Common myeloid progenitor, CD34-positive (primary cell): Measurements from ENCODE around the gene EIF2A.

ENCODE experiments used
- CTCF ChIA-PET: fragments of 350-600 bp; sonication (Branson Sonifier 250); formaldehyde crosslinking; loops from one replicate; lab custom pipeline; 2021; ENCODE audit warnings: antibody characterized with exemption; lab: Charles Lee
- POLR2A ChIA-PET: fragments of 350-600 bp; sonication (Branson Sonifier 250); formaldehyde crosslinking; loops from one replicate; lab custom pipeline; 2021; ENCODE audit warnings: antibody characterized with exemption; lab: Charles Lee
- DNase-seq, 3 donors: peaks; one replicate each; pipeline versions ENCODE4 v3.0.0 to v3.0.0-alpha.2; 2013
- H3K27ac ChIP-seq, 2 experiments: 1 replicate in 1 of 2; 2 replicates in 1 of 2; pipeline ENCODE4 v1.7.0; 2013; ENCODE audit warnings: inconsistent platforms in 2 of 2, low read length in 2 of 2, mild to moderate bottlenecking in 2 of 2, low read depth in 1 of 2, moderate library complexity in 1 of 2; ENCODE audit not compliant: severe bottlenecking in 2 of 2, insufficient read depth in 1 of 2, poor library complexity in 1 of 2
- H3K27me3 ChIP-seq, 5 experiments: replicated peaks in 2 of 5; 1 replicate in 3 of 5; 2 replicates in 2 of 5; pipeline versions ENCODE4 v1.6.1 to v1.7.0; 2013; ENCODE audit warnings: low read length in 4 of 5, mild to moderate bottlenecking in 2 of 5, moderate library complexity in 2 of 5, inconsistent platforms in 1 of 5; ENCODE audit not compliant: insufficient read depth in 5 of 5, control insufficient read depth in 4 of 5
- H3K36me3 ChIP-seq, 4 experiments: 1 replicate in 2 of 4; 2 replicates in 2 of 4; pipeline versions ENCODE4 v1.6.1 to v1.7.0; 2013; ENCODE audit warnings: low read length in 3 of 4, control low read depth in 1 of 4, mild to moderate bottlenecking in 1 of 4; ENCODE audit not compliant: control insufficient read depth in 4 of 4, insufficient read depth in 4 of 4
- H3K4me1 ChIP-seq, 4 experiments: 1 replicate in 3 of 4; 2 replicates in 1 of 4; pipeline versions ENCODE4 v1.6.1 to v1.7.1; 2013; ENCODE audit warnings: low read length in 3 of 4, mild to moderate bottlenecking in 3 of 4, control low read depth in 1 of 4, inconsistent platforms in 1 of 4, moderate library complexity in 1 of 4; ENCODE audit not compliant: control insufficient read depth in 4 of 4, insufficient read depth in 4 of 4; ENCODE audit errors: control extremely low read depth in 1 of 4
- H3K4me3 ChIP-seq, 7 experiments: 1 replicate in 4 of 7; 2 replicates in 3 of 7; pipeline versions ENCODE4 v1.5.1 to v1.7.0; 2013; ENCODE audit warnings: mild to moderate bottlenecking in 7 of 7, low read length in 6 of 7, moderate library complexity in 6 of 7, inconsistent platforms in 2 of 7, low read depth in 2 of 7, control low read depth in 1 of 7; ENCODE audit not compliant: insufficient read depth in 4 of 7, control insufficient read depth in 1 of 7; ENCODE audit errors: extremely low read depth in 1 of 7
- H3K9me3 ChIP-seq, 5 experiments: 1 replicate in 4 of 5; 2 replicates in 1 of 5; pipeline versions ENCODE4 v1.6.1 to v1.7.1; 2013; ENCODE audit warnings: low read length in 4 of 5, mild to moderate bottlenecking in 2 of 5, inconsistent platforms in 1 of 5, low read depth in 1 of 5, moderate library complexity in 1 of 5; ENCODE audit not compliant: control insufficient read depth in 4 of 5, insufficient read depth in 2 of 5; ENCODE audit errors: control extremely low read depth in 1 of 5
- WGBS: methylation state at CpG from one replicate; pipeline ENCODE4 v1.1.5; 2013; ENCODE audit not compliant: insufficient coverage; 5-methylcytosine and 5-hydroxymethylcytosine counted together

The EIF2A gene

DNA sequence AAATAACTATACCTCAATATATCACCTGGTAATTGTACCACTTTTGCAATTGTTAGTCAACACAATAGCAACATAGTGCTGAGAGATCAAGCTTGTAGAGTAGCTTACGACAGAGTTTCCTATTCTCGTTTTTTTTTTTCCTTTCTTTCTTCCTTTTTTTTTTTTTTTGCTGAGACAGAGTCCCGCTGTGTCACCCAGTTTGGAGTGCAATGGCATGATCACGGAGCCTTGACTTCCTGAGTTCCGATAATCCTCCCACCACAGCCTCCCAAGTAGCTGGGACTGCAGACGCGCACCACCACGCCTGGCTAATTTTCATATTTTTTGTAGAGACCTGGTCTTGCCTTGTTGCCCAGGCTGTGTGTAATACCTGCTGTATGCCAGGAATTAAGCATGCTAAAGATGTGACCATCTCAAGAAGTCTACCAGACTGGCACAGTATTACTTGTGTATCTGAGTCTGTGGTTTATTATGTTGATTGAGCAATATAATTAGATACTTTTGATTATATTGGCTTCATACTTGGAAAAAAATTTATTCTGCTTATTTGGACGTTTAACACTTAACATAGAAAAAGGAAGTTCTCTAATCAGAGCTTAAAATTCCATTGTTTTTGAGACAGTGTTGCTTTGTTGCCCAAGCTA lies 59.5 kb downstream of the EIF2A start:
- DNase-seq: peak; percentile 70 to 80 (median 75)
- H3K27me3 ChIP-seq: no peaks in the 10 kb centered on the region
- 4% methylated on average over 8 of the region's 9 CpGs for WGBS
- peaks cover 2 to 7% (median 3%) of the 10 kb centered on the region in 4 experiments for H3K36me3 ChIP-seq
- H3K9me3 ChIP-seq: no peaks in the 10 kb centered on the region
- H3K4me1 ChIP-seq: peaks cover 5 to 49% (median 32%) of the 10 kb centered on the region in 4 experiments
- ChIA-PET POLR2A (interaction anchor here (0.6 to 0.7 kb wide), 2 partner anchors 155 to 529 kb away, joined by 4 to 8 read pairs; no protein-coding TSS in a partner anchor), CTCF (interaction anchor here (0.7 to 1.6 kb wide), 3 partner anchors 8 to 17 kb away, joined by 4 to 5 read pairs (median 4); no protein-coding TSS in a partner anchor)
- peak overlapping the region in 6 of 7 experiments; percentile 5 to 66 (median 44) for H3K4me3 ChIP-seq
- peak overlapping the region in 1 of 2 experiments; percentile 95 for H3K27ac ChIP-seq

DNA sequence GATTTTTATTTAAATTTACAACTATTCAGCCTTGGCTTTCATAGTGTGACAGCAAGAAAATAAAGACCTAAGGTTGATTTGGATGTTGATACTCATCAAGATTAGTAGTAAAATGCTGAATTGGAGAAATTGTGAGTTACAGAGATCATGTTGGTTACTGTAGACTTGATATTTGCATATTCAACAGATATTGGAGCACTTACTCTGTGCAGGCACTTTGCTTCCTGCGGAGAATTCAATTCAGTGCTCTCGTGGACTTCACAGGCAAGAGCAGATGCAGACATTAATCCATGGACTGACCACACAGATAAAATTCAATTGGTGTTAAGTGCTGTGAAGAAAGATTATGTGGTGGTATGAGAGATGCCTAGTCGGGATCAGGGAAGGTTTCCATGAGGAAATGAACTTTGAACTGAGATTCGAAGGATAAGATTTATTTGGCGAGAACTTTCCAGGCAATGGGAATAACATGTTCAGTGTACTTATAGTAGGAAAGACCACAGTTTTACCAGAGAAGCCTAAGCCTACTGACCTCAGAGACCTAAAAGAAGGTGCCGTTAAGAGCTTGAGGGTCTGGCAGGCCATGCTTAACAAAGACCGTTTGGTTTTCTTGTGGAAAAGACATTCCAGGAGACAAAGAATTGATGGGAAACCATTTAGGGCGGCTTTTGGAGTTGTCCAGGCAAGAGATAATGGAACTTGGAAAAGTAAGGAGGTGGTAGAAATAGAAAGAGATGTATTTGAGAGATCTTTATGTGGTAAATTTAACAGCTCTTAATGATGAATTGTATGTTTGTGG lies 60.9 kb downstream of the EIF2A start:
- H3K4me1 ChIP-seq: peaks cover 5 to 45% (median 27%) of the 10 kb centered on the region in 4 experiments
- CTCF ChIA-PET: no interaction called here
- 98% methylated on average over 8 of the region's 8 CpGs for WGBS

DNA sequence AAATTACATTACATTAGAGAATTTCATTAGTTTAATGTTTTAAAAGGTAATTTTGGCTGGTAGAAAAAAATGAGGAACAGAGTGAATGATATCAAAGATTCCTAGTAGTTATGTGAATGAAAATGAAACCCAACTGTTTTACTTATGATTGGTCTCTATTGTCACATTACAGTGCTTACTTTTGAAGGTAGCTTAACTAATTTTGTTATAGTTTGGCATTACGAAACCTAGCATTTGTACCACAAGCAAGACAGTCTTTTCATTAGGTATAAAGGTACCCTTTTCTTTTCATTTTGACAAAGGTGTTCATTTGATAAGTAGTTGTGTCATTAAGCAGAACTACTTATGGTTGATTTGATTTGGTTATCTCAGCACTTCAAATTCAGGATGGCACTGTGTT lies 63.4 kb downstream of the EIF2A start:
- Histone ChIP-seq H3K4me1 (peaks cover 3 to 35% (median 20%) of the 10 kb centered on the region in 4 experiments), H3K9me3 (no peaks in the 10 kb centered on the region), H3K27ac (peak overlapping the region in 1 of 2 experiments; percentile 9), H3K27me3 (no peaks in the 10 kb centered on the region), H3K4me3 (no peak overlapping the region), H3K36me3 (peaks cover 4 to 17% (median 8%) of the 10 kb centered on the region in 4 experiments)
- DNase-seq: peak in 2 of 3 donors; percentile 23 to 38
- ChIA-PET CTCF (no interaction called here), POLR2A (no interaction called here)
- WGBS: no CpG with 5 or more reads among the region's 1 CpG

More for the DNA sequence above, 60.9 kb downstream of the EIF2A start:
- no peak overlapping the region for H3K4me3 ChIP-seq
- peaks cover 2 to 13% (median 6%) of the 10 kb centered on the region in 4 experiments for H3K36me3 ChIP-seq
- no peaks in the 10 kb centered on the region for H3K9me3 ChIP-seq
- POLR2A ChIA-PET: no interaction called here
- H3K27ac ChIP-seq: no peak overlapping the region
- H3K27me3 ChIP-seq: no peaks in the 10 kb centered on the region
- DNase-seq: no peak

DNA sequence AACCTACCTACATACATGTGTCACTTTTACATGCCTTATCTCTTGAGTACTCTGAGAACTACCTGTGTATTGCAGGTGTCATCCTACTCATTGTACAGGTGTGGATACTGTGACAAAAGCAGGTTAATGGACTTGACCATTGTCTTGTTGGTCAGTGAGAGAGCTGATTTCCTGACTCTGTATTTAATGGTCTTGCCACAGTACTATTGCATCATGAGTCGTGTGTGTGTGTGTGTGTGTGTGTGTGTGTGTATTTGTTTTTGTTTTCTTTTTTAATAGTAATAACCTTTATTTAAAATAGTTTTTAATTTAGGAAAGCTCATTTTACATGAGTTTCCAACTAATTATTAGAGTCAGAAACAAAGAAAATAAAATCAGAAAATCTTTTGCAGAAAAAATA lies 64.2 kb downstream of the EIF2A start:
- POLR2A ChIA-PET: no interaction called here
- H3K27ac ChIP-seq: peak overlapping the region in 1 of 2 experiments; percentile 9

DNA sequence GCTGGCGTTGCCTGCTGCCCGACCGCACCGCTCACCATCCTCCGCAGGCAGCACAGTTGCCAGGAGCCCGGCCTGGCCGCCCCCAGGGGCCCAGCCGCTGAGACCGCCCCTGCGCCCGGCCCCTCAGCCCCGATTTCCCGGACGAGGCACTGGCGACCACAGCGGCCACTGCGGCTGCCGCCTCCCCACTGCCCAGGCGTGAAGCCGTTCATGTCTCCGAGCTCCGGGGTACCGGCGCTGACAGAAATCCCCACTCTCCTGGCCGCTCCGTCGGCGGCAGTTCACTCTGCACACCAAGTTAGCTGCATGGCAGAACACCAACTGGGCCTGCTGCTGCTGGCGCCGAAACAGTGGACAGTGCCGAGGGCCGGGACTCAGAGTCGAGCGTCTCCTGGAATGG lies 65.1 kb downstream of the EIF2A start:
- Histone ChIP-seq H3K4me3 (no peak overlapping the region), H3K27ac (no peak overlapping the region), H3K9me3 (no peaks in the 10 kb centered on the region), H3K36me3 (peaks cover 4 to 17% (median 8%) of the 10 kb centered on the region in 4 experiments), H3K27me3 (no peaks in the 10 kb centered on the region), H3K4me1 (peaks cover 0 to 19% (median 10%) of the 10 kb centered on the region in 4 experiments)
- CTCF ChIA-PET: interaction anchor here (2.5 kb wide), 1 partner anchor 9 kb away, joined by 9 read pairs; the partner anchor contains the start of gene SELENOT
- DNase-seq: no peak
- POLR2A ChIA-PET: interaction anchor here (0.7 kb wide), 1 partner anchor 36 kb away, joined by 3 read pairs; no protein-coding TSS in a partner anchor
- 99% methylated on average over 34 of the region's 34 CpGs for WGBS

More for the DNA sequence above, 64.2 kb downstream of the EIF2A start:
- CTCF ChIA-PET: interaction anchor here (0.5 kb wide), 1 partner anchor 11 kb away, joined by 3 read pairs; no protein-coding TSS in a partner anchor
- Histone ChIP-seq H3K4me1 (peaks cover 2 to 28% (median 16%) of the 10 kb centered on the region in 4 experiments), H3K4me3 (no peak overlapping the region), H3K9me3 (no peaks in the 10 kb centered on the region), H3K36me3 (peaks cover 4 to 17% (median 8%) of the 10 kb centered on the region in 4 experiments), H3K27me3 (no peaks in the 10 kb centered on the region)
- DNase-seq: no peak
- WGBS: no CpG with 5 or more reads among the region's 1 CpG

DNA sequence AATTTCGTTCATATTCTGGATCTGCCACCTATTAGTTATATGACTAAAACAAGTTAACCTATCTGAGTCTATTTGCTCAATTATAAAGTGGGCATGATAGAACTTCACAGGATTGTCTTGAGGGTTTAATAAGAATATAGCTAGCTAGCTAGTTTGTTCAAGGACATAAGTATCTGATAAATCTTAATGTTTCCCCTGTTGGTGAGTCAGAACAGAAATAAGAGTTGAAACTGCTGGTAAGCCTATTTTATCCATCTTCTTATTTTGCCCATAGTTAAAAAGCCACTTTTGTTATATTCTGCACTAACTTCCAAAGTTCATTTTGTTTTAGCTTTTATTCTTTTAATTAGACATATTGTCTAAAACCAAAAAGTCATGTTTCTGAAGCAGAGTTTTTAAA lies 65.9 kb downstream of the EIF2A start:
- H3K4me1 ChIP-seq: peaks cover 0 to 15% (median 7%) of the 10 kb centered on the region in 4 experiments
- no CpG with 5 or more reads among the region's 1 CpG for WGBS
- no peak for DNase-seq
- H3K36me3 ChIP-seq: peaks cover 2 to 14% (median 8%) of the 10 kb centered on the region in 4 experiments
- H3K4me3 ChIP-seq: no peak overlapping the region
- peak overlapping the region in 1 of 2 experiments; percentile 19 for H3K27ac ChIP-seq
- no peaks in the 10 kb centered on the region for H3K27me3 ChIP-seq
- POLR2A ChIA-PET: interaction anchor here (0.7 kb wide), 1 partner anchor 35 kb away, joined by 3 read pairs; no protein-coding TSS in a partner anchor
- CTCF ChIA-PET: interaction anchor here (0.7 to 2.5 kb wide), 3 partner anchors 9 to 371 kb away, joined by 3 to 9 read pairs (median 3); partner anchors contain the start of gene SELENOT
- no peaks in the 10 kb centered on the region for H3K9me3 ChIP-seq
